Left ventricle myocardium inferior (tissue), 1 donor: ENCODE measurements around the gene PTP4A2. TPM values are rescaled to one million over a fixed set of nuclear protein-coding genes. Genes with fewer than 3 reads are reported as not detected.

Experiments used
- DNase-seq: peaks from one replicate; pipeline ENCODE4 v3.0.0-alpha.2; 2020
- H3K27ac ChIP-seq: fragments of 200-600 bp; replicated peaks from 2 replicates; pipeline ENCODE4 v1.8.0; 2021
- H3K27me3 ChIP-seq: fragments of 200-600 bp; 2 replicates; pipeline ENCODE4 v1.8.0; 2021; ENCODE audit warnings: low read depth
- H3K36me3 ChIP-seq: fragments of 200-600 bp; 2 replicates; pipeline ENCODE4 v1.8.0; 2021
- H3K4me1 ChIP-seq: fragments of 200-600 bp; 2 replicates; pipeline ENCODE4 v1.8.0; 2021
- H3K4me3 ChIP-seq: fragments of 200-600 bp; 2 replicates; pipeline ENCODE4 v1.8.0; 2021; ENCODE audit warnings: mild to moderate bottlenecking, moderate library complexity
- H3K9me3 ChIP-seq: fragments of 200-600 bp; replicated peaks from 2 replicates; pipeline ENCODE4 v1.8.0; 2021
- CTCF ChIP-seq: fragments of 200-600 bp; IDR thresholded peaks from 2 replicates; pipeline ENCODE4 v1.8.0; 2021; ENCODE audit warnings: antibody characterized with exemption, mild to moderate bottlenecking, borderline replicate concordance
- intact Hi-C: fragments of 100-400 bp; cut with micrococcal nuclease; formaldehyde crosslinking; loops from one replicate; pipeline ENCODE4 v1.11.0; 2022
- long read RNA-seq: library from polyadenylated mRNA; unstranded; transcript quantifications from one replicate; pipeline ENCODE4 v2.0.0, GENCODE V29; 2021
- total RNA-seq: library from RNA; stranded (reverse); fragmentation: NEBNext Ultra II Directional; extraction: Animal tissue kit (Norgen Biotek cat#: 25700); gene quantifications from one replicate; pipeline ENCODE4 v1.2.1, GENCODE V29; 2021
- donor health status: DM: no; HTN: yes; CAD: no; lungs with severe emphysema.

PTP4A2 gene
- 203 TPM for total RNA-seq
- long read RNA-seq, transcript PTP4A2-221 (6 exons, 3,921 nt), result major isoform, 255 of 315 reads
- long read RNA-seq, partial matches to known transcripts, result 0 of 315 reads
- long read RNA-seq, other reads (novel, unspliced or antisense), result 58 of 315 reads

GRCh38 chr1:31938184-31938975, at the start of gene PTP4A2:
PTP4A2 (minus strand) TSS chr1:31938368; CDS start chr1:31919065, 19,303 bp downstream.
- Histone ChIP-seq H3K27me3 (no peaks in the 10 kb centered on the region), H3K4me3 (peak within 1 kb of the TSS; percentile 77), H3K27ac (peak within 1 kb of the TSS; percentile 94), H3K36me3 (no peaks in the 10 kb centered on the region), H3K9me3 (no peaks in the 10 kb centered on the region), H3K4me1 (peaks cover 65% of the 10 kb centered on the region)
- peak; percentile 75 for TF ChIP-seq CTCF
- intact Hi-C loops, result no loop called here
- DNase-seq, result peak; percentile 94

DNA sequence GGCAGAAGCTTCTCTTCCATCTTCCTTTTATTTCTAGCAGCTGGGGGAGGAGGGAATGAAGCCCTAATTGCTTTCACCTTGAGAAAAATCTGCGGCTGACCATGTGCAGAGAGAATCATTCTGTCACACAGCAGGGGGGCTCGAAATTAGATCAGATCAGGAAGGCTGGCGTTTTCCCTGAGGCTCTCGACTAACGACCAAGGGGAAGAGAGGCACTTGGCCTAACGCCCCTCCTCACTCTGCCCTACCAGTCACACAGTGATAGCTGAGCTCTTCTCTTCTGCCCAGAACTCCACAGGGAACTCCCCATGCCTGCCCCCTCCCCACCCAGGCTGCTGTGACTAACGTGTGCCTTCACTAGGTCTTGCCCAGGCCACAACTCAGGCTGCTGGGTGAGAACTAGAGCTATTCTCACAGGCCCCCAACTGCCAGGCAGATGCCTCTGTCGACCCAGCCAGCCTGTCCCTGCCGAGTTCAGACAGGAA, 49.0 kb upstream of the PTP4A2 start:
- no peak for TF ChIP-seq CTCF
- Histone ChIP-seq H3K27me3 (no peaks in the 10 kb centered on the region), H3K27ac (no peak overlapping the region), H3K36me3 (no peaks in the 10 kb centered on the region), H3K4me3 (no peak overlapping the region), H3K9me3 (no peaks in the 10 kb centered on the region), H3K4me1 (peaks cover 15% of the 10 kb centered on the region)
- intact Hi-C loops, result no loop called here
- no peak for DNase-seq

DNA sequence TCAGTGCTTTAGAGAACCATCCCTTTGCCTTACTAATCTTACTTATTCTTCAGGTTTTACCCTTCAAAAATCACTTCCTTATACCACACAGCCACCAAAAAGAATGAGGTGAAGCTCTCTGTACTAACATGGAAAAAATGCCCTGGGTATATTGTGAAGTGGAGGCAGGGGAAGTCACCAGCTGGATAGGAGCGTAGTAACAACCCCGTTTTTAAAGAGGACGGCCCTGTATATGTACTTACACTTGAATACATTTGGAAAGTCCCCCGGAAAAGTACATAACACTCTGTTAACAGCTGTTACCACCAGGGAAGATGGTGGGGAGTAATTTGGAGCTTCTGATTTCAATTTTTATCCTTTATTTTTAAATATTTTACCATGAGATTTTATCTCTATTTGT, 47.3 kb upstream of the PTP4A2 start:
- Histone ChIP-seq H3K9me3 (no peaks in the 10 kb centered on the region), H3K4me3 (no peak overlapping the region), H3K27ac (peak overlapping the region; percentile 16), H3K27me3 (no peaks in the 10 kb centered on the region), H3K36me3 (no peaks in the 10 kb centered on the region), H3K4me1 (peaks cover 11% of the 10 kb centered on the region)
- TF ChIP-seq CTCF, result no peak
- intact Hi-C loops, result no loop called here
- no peak for DNase-seq

GRCh38 chr1:31984419-31985347, 46.5 kb upstream of the PTP4A2 start:
- H3K27ac ChIP-seq, result peak overlapping the region; percentile 16
- no peaks in the 10 kb centered on the region for H3K27me3 ChIP-seq
- no peak for DNase-seq
- no peak overlapping the region for H3K4me3 ChIP-seq
- TF ChIP-seq CTCF, result no peak
- peaks cover 11% of the 10 kb centered on the region for H3K4me1 ChIP-seq
- H3K36me3 ChIP-seq, result no peaks in the 10 kb centered on the region
- no peaks in the 10 kb centered on the region for H3K9me3 ChIP-seq
- intact Hi-C loops, result no loop called here

GRCh38 chr1:31981972-31982371, 43.8 kb upstream of the PTP4A2 start:
- no peak for TF ChIP-seq CTCF
- Histone ChIP-seq H3K9me3 (no peaks in the 10 kb centered on the region), H3K4me3 (no peak overlapping the region), H3K27ac (no peak overlapping the region), H3K4me1 (peaks cover 16% of the 10 kb centered on the region), H3K36me3 (no peaks in the 10 kb centered on the region), H3K27me3 (no peaks in the 10 kb centered on the region)
- intact Hi-C loops, result no loop called here
- no peak for DNase-seq
